GM21717 (cell line): Measurements from ENCODE around the gene IL6ST.

ENCODE experiments used
- ATAC-seq: cut with Tn5 transposase; IDR thresholded peaks from one replicate; pipeline ENCODE4 v1.9.1; 2021; ENCODE audit warnings: mild to moderate bottlenecking, moderate library complexity; ENCODE audit not compliant: unreplicated experiment

The IL6ST gene

DNA sequence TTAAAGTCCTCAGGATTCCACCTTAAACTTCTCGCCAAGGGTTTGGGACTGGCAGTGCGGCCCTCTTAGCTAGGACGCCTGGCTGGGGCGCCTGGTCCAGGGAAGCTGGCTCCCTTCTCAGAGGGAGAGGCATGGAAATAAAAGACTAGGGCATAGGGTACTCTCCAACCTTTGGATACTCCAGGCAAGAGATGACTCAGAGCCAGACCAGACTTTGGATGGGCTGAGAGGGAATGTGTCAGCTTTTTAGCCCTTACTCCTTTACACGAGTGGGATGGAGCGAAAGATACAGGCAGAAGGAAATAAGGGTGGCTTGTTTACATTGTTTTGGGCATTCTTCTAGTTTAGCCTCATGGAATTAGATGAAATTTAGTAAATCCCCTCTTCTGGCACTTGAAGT lies 95.4 kb downstream of the IL6ST start:
- ATAC-seq, result no peak

DNA sequence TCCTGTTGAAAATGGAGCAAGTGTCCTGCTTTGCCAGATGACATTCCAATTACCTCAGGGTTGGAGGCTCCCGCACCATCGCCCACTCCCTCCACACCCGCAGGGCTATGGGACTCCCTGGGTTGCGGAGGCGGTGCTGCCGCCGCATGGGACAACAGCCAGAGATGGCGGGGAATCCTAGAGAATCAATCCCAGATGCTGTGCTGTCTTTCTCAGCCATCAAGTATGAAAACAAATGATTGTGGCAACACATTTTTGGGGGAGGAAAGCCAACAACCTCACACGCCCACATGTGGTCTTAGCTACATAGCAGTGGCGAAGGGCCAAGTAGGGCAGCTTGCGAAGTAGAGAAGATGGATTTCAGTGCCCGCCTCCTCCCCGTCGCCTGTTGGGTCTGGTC lies 96.9 kb downstream of the IL6ST start:
- ATAC-seq, result no peak

DNA sequence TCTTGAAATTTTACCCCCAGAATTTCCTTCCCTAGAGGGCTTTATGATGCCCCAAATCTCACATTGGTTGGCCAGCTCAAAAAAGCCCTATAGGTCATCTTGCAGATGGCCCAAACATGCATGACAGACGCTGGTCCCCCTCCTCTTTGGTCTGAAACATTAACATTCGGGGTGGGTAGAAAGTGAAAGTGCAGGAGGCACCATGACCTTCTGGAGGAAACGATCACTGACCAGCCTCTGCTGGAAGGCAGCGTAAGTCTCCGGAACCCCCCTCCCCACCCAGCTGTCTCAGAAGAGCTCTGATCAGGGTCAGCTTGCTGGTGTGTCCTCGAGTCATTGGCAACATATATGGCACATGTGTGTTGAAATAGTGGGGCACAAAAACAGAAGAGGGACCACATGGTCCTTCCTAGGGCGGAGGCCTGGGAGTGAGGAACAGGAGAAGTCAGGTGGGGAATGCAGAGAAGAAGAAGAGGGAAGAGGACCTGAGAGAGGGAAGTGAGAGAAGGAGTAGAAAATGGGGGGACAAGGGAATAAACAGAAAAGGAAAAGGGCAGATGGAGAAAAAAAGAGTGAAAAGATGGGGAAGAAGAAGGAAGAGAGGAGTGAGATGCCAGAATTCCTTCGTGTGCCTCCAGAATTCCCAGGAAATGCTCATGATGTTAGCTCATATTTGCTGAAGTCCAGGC lies 97.4 kb downstream of the IL6ST start:
- no peak for ATAC-seq

DNA sequence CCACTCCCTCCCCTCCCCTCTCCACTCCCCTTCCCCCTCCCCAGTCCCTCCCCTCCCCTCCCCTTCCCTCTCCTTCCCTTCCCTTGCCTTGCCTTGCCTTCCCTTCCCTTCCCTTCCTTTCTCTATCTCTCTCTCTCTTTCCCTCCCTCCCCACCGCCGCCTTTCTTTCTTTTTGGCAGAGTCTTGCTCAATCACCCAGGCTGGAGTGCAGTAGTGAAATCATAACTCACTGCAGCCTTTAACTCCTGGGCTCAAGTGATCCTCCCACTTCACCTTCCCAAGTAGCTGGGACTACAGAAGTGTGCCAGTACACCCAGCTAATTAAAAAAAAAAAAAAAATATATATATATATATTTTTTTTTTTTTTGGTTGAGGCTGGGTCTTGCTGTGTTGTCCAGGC lies 98.1 kb downstream of the IL6ST start:
- no peak for ATAC-seq

DNA sequence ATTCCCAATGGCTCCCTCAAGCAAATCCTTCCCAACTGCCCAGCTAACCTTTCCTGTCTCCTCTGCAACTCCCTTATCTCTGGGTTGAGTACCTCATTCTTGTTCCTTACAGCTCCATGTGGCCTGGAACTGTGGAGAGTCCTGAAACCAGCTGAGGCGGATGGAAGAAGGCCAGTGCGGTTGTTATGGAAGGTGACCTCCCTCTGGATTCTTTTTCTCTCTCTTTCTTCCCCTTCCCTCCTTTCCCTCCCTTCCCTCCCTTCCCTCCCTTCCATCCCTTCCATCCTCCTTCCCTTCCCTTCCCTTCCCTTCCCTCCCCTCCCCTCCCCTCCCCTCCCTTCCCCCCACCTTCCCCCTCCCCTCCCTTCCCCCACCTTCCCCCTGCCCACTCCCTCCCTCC lies 98.5 kb downstream of the IL6ST start:
- ATAC-seq, result no peak

DNA sequence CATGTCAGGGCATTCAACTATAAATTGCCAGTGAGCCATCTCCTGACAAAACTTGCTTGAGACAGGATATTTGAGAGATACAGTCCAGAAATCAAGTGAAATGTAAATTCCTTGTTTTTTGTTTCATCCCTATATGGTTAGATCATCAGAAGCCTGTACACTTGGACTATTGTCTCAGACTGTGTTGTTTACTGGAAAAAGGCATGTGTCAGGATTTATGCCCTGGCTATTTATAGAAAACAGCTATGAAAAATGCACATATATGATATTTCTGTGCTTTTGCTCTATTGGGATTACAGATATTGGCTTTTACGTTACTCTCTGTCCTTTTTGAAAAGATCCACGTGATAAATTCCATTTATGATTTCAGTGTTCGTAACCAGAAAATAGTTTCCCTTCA lies 99.4 kb downstream of the IL6ST start:
- no peak for ATAC-seq

DNA sequence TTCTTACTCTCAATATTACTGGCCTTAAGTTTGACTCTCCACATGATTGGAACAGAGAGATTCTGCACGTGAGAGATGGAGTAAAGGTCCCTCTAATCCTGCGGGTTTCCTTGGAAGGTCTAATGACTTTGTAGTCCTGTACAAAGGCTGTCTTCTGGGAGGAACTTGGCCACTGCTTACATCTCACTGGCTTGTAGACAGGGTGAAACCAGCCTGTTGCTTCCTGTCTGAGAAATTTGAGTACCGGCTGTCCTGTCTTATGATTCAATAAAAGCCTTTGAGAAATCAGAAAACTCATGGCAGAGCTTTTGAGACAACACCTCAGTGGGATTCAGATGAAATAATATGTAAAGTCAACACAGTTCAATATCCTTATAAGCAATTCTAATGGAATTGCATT lies 100.6 kb downstream of the IL6ST start:
- no peak for ATAC-seq

DNA sequence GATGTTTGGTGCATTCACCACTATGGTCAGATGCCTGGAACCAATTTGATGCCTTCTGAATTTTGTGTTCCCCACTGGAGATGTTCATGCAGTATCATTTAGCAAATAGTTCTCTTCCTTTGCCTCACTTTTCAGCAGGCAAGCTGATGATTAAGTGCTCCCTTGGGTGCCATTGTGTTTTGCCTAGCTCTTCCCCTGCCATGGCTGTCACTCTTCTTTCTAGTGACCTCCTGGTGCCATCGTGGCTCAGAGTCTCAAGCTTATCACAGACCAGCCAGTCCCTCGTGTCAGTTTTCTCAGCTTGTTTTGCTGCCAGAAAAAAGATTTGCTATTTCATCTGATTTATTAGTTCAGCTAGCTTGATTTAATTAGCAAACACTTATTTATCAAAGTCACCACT lies 102.3 kb downstream of the IL6ST start:
- ATAC-seq, result no peak

DNA sequence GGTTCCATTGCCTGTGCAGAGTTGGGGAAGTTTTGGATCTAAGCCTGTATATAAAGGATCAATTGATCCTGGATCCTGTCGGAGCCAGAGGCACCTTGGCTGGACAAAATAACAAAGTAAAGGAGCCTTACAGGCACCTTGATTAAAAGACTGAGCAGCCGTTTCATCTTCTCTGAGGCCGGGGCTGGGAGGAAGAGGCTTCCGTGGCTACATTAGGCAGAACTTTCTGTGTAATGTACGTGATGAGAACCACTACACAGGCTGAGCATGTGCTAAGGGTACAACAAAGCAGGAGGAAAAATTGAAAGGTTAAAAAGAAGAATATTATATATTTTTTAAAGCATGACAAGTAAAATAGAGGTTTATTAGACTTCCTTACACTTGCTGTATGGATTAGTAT lies 106.6 kb downstream of the IL6ST start:
- ATAC-seq, result no peak

DNA sequence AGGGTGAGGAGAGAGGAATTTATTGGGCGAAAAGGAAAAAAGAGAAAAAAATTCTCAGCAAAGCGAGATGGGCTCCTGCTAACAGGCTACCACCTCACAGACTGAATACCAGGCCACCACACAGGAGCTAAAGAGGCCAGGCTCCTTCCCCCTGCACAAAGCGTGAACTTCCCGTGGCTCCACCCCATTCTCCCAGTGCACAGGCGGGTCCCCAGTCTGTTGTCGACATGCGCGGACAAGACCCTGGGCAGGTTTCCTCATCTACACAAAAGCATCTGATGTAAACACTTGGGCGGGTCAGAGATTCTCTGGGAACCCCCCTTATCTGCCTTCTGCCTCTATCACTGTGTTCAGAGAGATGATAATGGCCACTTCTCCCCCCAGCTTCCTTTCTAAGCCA lies 109.4 kb downstream of the IL6ST start:
- no peak for ATAC-seq
